HepG2 (cell line): ENCODE measurements around the gene ABCB9. TPM values are rescaled to one million over a fixed set of nuclear protein-coding genes. Genes with fewer than 3 reads are reported as not detected.
A peak's percentile ranks its signal among the peaks of the same experiment; 100 is the strongest.

Source experiments
- ARNTL ChIP-seq: sonication (generic); formaldehyde crosslinking; IDR thresholded peaks from 2 replicates; pipeline ENCODE4 v1.4.0; 2020; ENCODE audit warnings: mild to moderate bottlenecking, missing genetic modification reagents
- EP300 ChIP-seq, 3 experiments: sonication (generic) in 1 of 3; formaldehyde crosslinking in 1 of 3; IDR thresholded peaks; 2 replicates each; pipeline versions ENCODE4 v1.5.1 to v1.6.1; 2011 to 2020; ENCODE audit warnings: low read depth in 2 of 3, low read length in 2 of 3, borderline replicate concordance in 1 of 3, improper control_type of control experiment in 1 of 3, mild to moderate bottlenecking in 1 of 3, missing genetic modification reagents in 1 of 3, moderate library complexity in 1 of 3
- HNF4G ChIP-seq, 2 experiments: sonication (generic) in 1 of 2; formaldehyde crosslinking in 1 of 2; IDR thresholded peaks; 2 replicates each; pipeline versions ENCODE4 v1.4.0 to v1.6.1; 2011 to 2020; ENCODE audit warnings: borderline replicate concordance in 2 of 2, low read depth in 2 of 2, mild to moderate bottlenecking in 2 of 2, low read length in 1 of 2, missing genetic modification reagents in 1 of 2, moderate library complexity in 1 of 2
- KDM2A ChIP-seq: sonication (generic); formaldehyde crosslinking; IDR thresholded peaks from 2 replicates; pipeline ENCODE4 v1.4.0; 2020; ENCODE audit warnings: low read depth, missing genetic modification reagents, borderline replicate concordance
- MIXL1 ChIP-seq: IDR thresholded peaks from 2 replicates; pipeline ENCODE4 v1.6.1; 2016
- NR0B2 ChIP-seq: sonication (generic); formaldehyde crosslinking; IDR thresholded peaks from 2 replicates; pipeline ENCODE4 v1.4.0; 2020; ENCODE audit warnings: mild to moderate bottlenecking, missing genetic modification reagents
- PRDM10 ChIP-seq: sonication (generic); formaldehyde crosslinking; IDR thresholded peaks from 2 replicates; pipeline ENCODE4 v1.4.0; 2020; ENCODE audit warnings: low read depth, missing genetic modification reagents
- RARA ChIP-seq: IDR thresholded peaks from 2 replicates; pipeline ENCODE4 v1.6.1; 2016; ENCODE audit warnings: missing genetic modification reagents, missing compliant biosample characterization
- TERF1 ChIP-seq: sonication (generic); formaldehyde crosslinking; IDR thresholded peaks from 2 replicates; pipeline ENCODE4 v1.8.0; 2022; ENCODE audit warnings: mild to moderate bottlenecking, missing genetic modification reagents, moderate library complexity
- THAP11 ChIP-seq: IDR thresholded peaks from 2 replicates; pipeline ENCODE4 v1.6.1; 2016; ENCODE audit warnings: missing biosample characterization, missing genetic modification reagents
- polyA plus RNA-seq, 8 experiments: library from polyadenylated mRNA; depleted of rRNA in 3 of 8; stranded (reverse) in 7 of 8; unstranded in 1 of 8; fragments of >200 nt; fragmentation: Illumina TruSeq in 4 of 8; extraction: Trizol in 4 of 8; gene quantifications; 2 replicates each; pipeline versions ENCODE4 v1.2.1 to v1.2.3, GENCODE V29; 2011 to 2016; ENCODE audit warnings: low read depth in 4 of 8, missing spikeins in 1 of 8, mixed read lengths in 1 of 8; ENCODE audit not compliant: insufficient read depth in 1 of 8
- total RNA-seq, 5 experiments: library from RNA; depleted of rRNA; stranded (reverse); fragments of >200 nt; fragmentation: Illumina TruSeq; extraction: Trizol; gene quantifications; 2 replicates each; pipeline ENCODE4 v1.2.3, GENCODE V29; 2016; ENCODE audit warnings: low read depth in 1 of 5
- TF ChIP-seq, protein P1 (sequence below): sonication (generic); formaldehyde crosslinking; IDR thresholded peaks from 2 replicates; pipeline ENCODE4 v1.8.1; 2022; ENCODE audit warnings: low read depth, mild to moderate bottlenecking, missing genetic modification reagents
- TF ChIP-seq, protein P2 (sequence below): sonication (generic); formaldehyde crosslinking; IDR thresholded peaks from 2 replicates; pipeline ENCODE4 v1.4.0; 2020; ENCODE audit warnings: missing genetic modification reagents, borderline replicate concordance

ABCB9 gene
- total and polyA plus RNA-seq, 2 of the 13 experiments (the other 11 are each of a cell fraction or from before 2014, with no cell fraction given) = 5.1 to 6.0 TPM

DNA sequence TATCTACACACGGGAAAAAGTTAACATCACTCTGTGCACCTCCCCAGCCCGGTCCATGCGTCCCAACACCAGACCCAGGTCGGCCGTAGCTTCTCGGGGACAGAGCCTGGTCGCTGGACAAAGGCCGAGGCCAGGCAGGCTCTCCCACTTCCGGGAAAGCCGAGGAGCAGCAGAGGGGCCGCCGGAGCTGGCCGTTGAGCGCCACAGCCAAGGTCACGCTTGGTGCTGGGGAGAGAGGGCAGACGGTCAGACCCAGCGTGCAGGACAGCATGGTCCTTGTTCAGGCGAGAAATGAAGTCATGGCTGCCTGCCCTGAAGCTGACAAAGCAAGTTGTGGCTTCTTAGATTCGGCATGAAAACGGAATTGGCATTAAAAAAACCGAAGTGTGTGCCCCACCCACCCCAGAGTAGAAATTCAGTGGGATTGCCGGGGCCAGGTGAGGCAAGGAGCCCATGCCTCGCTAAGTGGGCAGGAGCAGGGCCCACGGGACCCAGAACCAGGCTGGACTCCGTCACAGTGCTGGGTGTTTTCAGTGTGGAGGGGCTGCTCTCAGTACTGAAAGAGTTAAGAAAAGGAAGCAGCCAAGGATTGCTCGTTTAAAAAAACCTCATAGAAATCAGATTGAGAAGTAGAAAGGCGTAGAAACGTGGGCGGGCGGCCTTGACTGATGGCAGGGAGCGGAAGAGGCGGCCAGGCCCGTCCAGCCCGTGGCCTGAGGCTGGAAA lies 18.5 kb upstream of the ABCB9 start (continued):
- TF ChIP-seq, protein P1, sequence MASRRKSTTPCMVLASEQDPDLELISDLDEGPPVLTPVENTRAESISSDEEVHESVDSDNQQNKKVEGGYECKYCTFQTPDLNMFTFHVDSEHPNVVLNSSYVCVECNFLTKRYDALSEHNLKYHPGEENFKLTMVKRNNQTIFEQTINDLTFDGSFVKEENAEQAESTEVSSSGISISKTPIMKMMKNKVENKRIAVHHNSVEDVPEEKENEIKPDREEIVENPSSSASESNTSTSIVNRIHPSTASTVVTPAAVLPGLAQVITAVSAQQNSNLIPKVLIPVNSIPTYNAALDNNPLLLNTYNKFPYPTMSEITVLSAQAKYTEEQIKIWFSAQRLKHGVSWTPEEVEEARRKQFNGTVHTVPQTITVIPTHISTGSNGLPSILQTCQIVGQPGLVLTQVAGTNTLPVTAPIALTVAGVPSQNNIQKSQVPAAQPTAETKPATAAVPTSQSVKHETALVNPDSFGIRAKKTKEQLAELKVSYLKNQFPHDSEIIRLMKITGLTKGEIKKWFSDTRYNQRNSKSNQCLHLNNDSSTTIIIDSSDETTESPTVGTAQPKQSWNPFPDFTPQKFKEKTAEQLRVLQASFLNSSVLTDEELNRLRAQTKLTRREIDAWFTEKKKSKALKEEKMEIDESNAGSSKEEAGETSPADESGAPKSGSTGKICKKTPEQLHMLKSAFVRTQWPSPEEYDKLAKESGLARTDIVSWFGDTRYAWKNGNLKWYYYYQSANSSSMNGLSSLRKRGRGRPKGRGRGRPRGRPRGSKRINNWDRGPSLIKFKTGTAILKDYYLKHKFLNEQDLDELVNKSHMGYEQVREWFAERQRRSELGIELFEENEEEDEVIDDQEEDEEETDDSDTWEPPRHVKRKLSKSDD (CRISPR knock-in tag) = 0 out of 2 replicates have a peak, but pooled peaks have one; percentile 53
- TF ChIP-seq RARA (CRISPR knock-in tag) = peak; percentile 93
- no peak for TF ChIP-seq EP300 (IDR thresholded peaks at IDR 0.05; ENCODE audit: low read depth in 2 of 2, low read length in 2 of 2)
- peak; percentile 53; the same call in 1 of the 2 replicates for TF ChIP-seq EP300 (CRISPR knock-in tag; IDR thresholded peaks at IDR 0.05; ENCODE audit: borderline replicate concordance)
- no peak for TF ChIP-seq TERF1 (CRISPR knock-in tag)
- TF ChIP-seq, protein P2, sequence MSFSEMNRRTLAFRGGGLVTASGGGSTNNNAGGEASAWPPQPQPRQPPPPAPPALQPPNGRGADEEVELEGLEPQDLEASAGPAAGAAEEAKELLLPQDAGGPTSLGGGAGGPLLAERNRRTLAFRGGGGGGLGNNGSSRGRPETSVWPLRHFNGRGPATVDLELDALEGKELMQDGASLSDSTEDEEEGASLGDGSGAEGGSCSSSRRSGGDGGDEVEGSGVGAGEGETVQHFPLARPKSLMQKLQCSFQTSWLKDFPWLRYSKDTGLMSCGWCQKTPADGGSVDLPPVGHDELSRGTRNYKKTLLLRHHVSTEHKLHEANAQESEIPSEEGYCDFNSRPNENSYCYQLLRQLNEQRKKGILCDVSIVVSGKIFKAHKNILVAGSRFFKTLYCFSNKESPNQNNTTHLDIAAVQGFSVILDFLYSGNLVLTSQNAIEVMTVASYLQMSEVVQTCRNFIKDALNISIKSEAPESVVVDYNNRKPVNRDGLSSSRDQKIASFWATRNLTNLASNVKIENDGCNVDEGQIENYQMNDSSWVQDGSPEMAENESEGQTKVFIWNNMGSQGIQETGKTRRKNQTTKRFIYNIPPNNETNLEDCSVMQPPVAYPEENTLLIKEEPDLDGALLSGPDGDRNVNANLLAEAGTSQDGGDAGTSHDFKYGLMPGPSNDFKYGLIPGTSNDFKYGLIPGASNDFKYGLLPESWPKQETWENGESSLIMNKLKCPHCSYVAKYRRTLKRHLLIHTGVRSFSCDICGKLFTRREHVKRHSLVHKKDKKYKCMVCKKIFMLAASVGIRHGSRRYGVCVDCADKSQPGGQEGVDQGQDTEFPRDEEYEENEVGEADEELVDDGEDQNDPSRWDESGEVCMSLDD (CRISPR knock-in tag) = no peak; the same call in 1 of the 2 replicates
- 0 out of 2 replicates have a peak, but pooled peaks have one; percentile 24 for TF ChIP-seq HNF4G (IDR thresholded peaks at IDR 0.05; ENCODE audit: borderline replicate concordance, low read depth, low read length)
- peak; percentile 66; the same call in 1 of the 2 replicates for TF ChIP-seq HNF4G (CRISPR knock-in tag; IDR thresholded peaks at IDR 0.05; ENCODE audit: borderline replicate concordance, low read depth)
- TF ChIP-seq NR0B2 (CRISPR knock-in tag) = no peak
- peak; percentile 70 for TF ChIP-seq THAP11
- TF ChIP-seq MIXL1 = no peak
- TF ChIP-seq PRDM10 (CRISPR knock-in tag) = peak; percentile 93
- TF ChIP-seq ARNTL = peak; percentile 66; the same call in 1 of the 2 replicates
- TF ChIP-seq KDM2A = peak; percentile 94
